Neural progenitor cell (in vitro differentiated cells): Measurements from ENCODE around the gene DRC1.
"Not testable (repeated sequence)": the region's sequence is repeated elsewhere in the genome, so short reads cannot be mapped to it uniquely, and the experiment has no call there.

Experiments used
- CTCF ChIP-seq: fragments of 200-600 bp; sonication (generic); IDR thresholded peaks from 2 replicates; pipeline ENCODE4 v1.5.1; 2017; ENCODE audit warnings: antibody characterized with exemption, mild to moderate bottlenecking
- EZH2phosphoT487 ChIP-seq: fragments of 200-600 bp; sonication (generic); IDR thresholded peaks from 2 replicates; pipeline ENCODE4 v1.6.1; 2017; ENCODE audit warnings: antibody characterized with exemption

DNA sequence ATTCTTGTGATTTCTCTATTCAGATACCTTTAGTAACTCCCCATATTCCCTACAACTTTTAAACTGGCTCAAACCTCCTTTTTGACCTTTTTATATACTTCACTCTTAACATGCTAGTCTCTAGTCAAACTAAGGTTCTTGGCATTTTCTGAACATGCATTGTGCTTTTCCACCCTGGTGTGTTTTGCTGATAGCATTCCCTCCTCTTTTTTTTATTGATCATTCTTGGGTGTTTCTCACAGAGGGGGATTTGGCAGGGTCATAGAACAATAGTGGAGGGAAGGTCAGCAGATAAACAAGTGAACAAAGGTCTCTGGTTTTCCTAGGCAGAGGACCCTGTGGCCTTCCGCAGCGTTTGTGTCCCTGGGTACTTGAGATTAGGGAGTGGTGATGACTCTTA is 32.1 kb upstream of the DRC1 start:
- not testable (repeated sequence) for TF ChIP-seq EZH2phosphoT487, CTCF
